HepG2 (cell line): ENCODE data around the gene TOB1. TPM values are rescaled to one million over a fixed set of nuclear protein-coding genes. Genes with fewer than 3 reads are reported as not detected.

Experiments
- BRCA1 ChIP-seq: sonication (generic); formaldehyde crosslinking; IDR thresholded peaks from 2 replicates; pipeline ENCODE4 v1.4.0; 2020; ENCODE audit warnings: missing genetic modification reagents
- HMGXB3 ChIP-seq: sonication (generic); formaldehyde crosslinking; IDR thresholded peaks from 2 replicates; pipeline ENCODE4 v1.4.0; 2020; ENCODE audit warnings: missing genetic modification reagents, borderline replicate concordance
- MIER2 ChIP-seq: IDR thresholded peaks from 2 replicates; pipeline ENCODE4 v1.6.1; 2016; ENCODE audit warnings: missing biosample characterization, missing genetic modification reagents
- SP4 ChIP-seq: sonication (generic); formaldehyde crosslinking; IDR thresholded peaks from 2 replicates; pipeline ENCODE4 v1.8.1; 2023; ENCODE audit warnings: mild to moderate bottlenecking, missing genetic modification reagents
- ZFP41 ChIP-seq: sonication (generic); formaldehyde crosslinking; IDR thresholded peaks from 2 replicates; pipeline ENCODE4 v1.4.0; 2020; ENCODE audit warnings: mild to moderate bottlenecking, missing genetic modification reagents, borderline replicate concordance
- ZNF335 ChIP-seq: sonication (generic); formaldehyde crosslinking; IDR thresholded peaks from 2 replicates; pipeline ENCODE4 v1.4.0; 2020; ENCODE audit warnings: missing genetic modification reagents
- ZNF576 ChIP-seq: sonication (generic); formaldehyde crosslinking; IDR thresholded peaks from 2 replicates; pipeline ENCODE4 v1.4.0; 2020; ENCODE audit warnings: mild to moderate bottlenecking, missing genetic modification reagents
- ZNF652 ChIP-seq: IDR thresholded peaks from 2 replicates; pipeline ENCODE4 v1.6.1; 2016; ENCODE audit warnings: low read depth, borderline replicate concordance
- polyA plus RNA-seq, 8 experiments: library from polyadenylated mRNA; depleted of rRNA in 3 of 8; stranded (reverse) in 7 of 8; unstranded in 1 of 8; fragments of >200 nt; fragmentation: Illumina TruSeq in 4 of 8; extraction: Trizol in 4 of 8; gene quantifications; 2 replicates each; pipeline versions ENCODE4 v1.2.1 to v1.2.3, GENCODE V29; 2011 to 2016; ENCODE audit warnings: low read depth in 4 of 8, missing spikeins in 1 of 8, mixed read lengths in 1 of 8; ENCODE audit not compliant: insufficient read depth in 1 of 8
- total RNA-seq, 5 experiments: library from RNA; depleted of rRNA; stranded (reverse); fragments of >200 nt; fragmentation: Illumina TruSeq; extraction: Trizol; gene quantifications; 2 replicates each; pipeline ENCODE4 v1.2.3, GENCODE V29; 2016; ENCODE audit warnings: low read depth in 1 of 5
- TF ChIP-seq, protein P1 (sequence below): IDR thresholded peaks from 2 replicates; pipeline ENCODE4 v1.6.1; 2012; ENCODE audit warnings: inconsistent platforms
- TF ChIP-seq, protein P2 (sequence below): sonication (generic); formaldehyde crosslinking; IDR thresholded peaks from 2 replicates; pipeline ENCODE4 v1.9.0; 2022; ENCODE audit warnings: missing genetic modification reagents, mild to moderate bottlenecking, borderline replicate concordance
- TF ChIP-seq, protein P3 (sequence below): sonication (generic); formaldehyde crosslinking; IDR thresholded peaks from 2 replicates; pipeline ENCODE4 v1.4.0; 2020; ENCODE audit warnings: missing genetic modification reagents
- TF ChIP-seq, protein P4 (sequence below): sonication (generic); formaldehyde crosslinking; conservative IDR thresholded peaks from 2 replicates; pipeline ENCODE4 v1.4.0; 2020; ENCODE audit warnings: missing genetic modification reagents

TOB1 gene
- total and polyA plus RNA-seq, 2 of the 13 experiments (the other 11 are each of a cell fraction or from before 2014, with no cell fraction given), result 21.9 to 57.7 TPM

DNA sequence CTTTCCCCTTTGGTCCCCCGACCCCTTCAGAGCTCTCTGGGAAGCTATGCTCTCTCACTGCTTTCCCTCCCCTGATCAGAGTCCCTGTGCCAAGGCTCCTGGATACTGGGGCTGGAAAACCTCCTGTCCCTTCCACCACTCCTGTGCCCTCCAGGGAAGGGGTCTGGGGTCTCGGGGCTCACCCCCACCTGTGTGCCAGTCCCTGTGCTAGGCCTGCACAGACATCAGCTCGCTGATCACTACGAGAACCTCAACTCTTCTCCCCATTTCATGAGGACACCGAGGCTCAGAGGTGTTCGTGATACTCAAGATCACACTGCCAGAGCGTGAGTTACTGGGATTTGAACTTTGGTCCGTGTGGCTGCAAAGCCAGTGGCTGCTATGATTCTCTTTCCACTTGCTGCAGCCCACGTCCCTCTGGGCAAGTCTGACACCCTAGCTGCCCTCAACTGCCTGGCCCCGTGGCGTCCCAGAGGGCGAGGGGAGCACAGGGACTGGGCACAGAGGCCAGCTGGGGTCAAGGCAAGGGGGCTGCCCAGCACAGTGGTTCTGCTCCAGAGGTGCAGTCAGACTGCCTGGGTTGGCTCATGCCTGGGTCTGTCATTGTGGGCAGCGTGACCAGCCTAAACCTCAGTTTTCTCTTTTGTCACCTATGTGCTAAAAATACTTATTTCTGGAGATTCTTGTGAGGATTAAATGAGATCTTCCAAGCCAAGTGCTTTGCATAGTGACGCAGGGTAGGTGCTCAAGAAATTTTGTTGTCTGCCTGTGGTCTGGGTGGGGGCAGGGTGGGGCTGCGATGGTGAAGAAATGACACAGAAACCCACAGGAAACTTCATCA, 43.8 kb upstream of the TOB1 start (continued):
- TF ChIP-seq HMGXB3, result 0 out of 2 replicates have a peak, but pooled peaks have one; percentile 45
- TF ChIP-seq ZNF652 (CRISPR knock-in tag), result no peak
- TF ChIP-seq ZNF335 (CRISPR knock-in tag), result no peak
- TF ChIP-seq MIER2 (CRISPR knock-in tag), result peak; percentile 56; the same call in 1 of the 2 replicates
- 0 out of 2 replicates have a peak, but pooled peaks have one; percentile 33 for TF ChIP-seq ZFP41 (CRISPR knock-in tag)
- TF ChIP-seq, protein P1, sequence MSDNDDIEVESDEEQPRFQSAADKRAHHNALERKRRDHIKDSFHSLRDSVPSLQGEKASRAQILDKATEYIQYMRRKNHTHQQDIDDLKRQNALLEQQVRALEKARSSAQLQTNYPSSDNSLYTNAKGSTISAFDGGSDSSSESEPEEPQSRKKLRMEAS, result 0 out of 2 replicates have a peak, but pooled peaks have one; percentile 63
- TF ChIP-seq SP4 (CRISPR knock-in tag), result peak; percentile 12
- TF ChIP-seq, protein P2, sequence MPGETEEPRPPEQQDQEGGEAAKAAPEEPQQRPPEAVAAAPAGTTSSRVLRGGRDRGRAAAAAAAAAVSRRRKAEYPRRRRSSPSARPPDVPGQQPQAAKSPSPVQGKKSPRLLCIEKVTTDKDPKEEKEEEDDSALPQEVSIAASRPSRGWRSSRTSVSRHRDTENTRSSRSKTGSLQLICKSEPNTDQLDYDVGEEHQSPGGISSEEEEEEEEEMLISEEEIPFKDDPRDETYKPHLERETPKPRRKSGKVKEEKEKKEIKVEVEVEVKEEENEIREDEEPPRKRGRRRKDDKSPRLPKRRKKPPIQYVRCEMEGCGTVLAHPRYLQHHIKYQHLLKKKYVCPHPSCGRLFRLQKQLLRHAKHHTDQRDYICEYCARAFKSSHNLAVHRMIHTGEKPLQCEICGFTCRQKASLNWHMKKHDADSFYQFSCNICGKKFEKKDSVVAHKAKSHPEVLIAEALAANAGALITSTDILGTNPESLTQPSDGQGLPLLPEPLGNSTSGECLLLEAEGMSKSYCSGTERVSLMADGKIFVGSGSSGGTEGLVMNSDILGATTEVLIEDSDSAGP, result peak; percentile 42; the same call in 1 of the 2 replicates
- TF ChIP-seq BRCA1 (CRISPR knock-in tag), result peak; percentile 84; the same call in 1 of the 2 replicates
- TF ChIP-seq, protein P3, sequence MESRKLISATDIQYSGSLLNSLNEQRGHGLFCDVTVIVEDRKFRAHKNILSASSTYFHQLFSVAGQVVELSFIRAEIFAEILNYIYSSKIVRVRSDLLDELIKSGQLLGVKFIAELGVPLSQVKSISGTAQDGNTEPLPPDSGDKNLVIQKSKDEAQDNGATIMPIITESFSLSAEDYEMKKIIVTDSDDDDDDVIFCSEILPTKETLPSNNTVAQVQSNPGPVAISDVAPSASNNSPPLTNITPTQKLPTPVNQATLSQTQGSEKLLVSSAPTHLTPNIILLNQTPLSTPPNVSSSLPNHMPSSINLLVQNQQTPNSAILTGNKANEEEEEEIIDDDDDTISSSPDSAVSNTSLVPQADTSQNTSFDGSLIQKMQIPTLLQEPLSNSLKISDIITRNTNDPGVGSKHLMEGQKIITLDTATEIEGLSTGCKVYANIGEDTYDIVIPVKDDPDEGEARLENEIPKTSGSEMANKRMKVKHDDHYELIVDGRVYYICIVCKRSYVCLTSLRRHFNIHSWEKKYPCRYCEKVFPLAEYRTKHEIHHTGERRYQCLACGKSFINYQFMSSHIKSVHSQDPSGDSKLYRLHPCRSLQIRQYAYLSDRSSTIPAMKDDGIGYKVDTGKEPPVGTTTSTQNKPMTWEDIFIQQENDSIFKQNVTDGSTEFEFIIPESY (CRISPR knock-in tag), result peak; percentile 52; the same call in 1 of the 2 replicates
- TF ChIP-seq, protein P4, sequence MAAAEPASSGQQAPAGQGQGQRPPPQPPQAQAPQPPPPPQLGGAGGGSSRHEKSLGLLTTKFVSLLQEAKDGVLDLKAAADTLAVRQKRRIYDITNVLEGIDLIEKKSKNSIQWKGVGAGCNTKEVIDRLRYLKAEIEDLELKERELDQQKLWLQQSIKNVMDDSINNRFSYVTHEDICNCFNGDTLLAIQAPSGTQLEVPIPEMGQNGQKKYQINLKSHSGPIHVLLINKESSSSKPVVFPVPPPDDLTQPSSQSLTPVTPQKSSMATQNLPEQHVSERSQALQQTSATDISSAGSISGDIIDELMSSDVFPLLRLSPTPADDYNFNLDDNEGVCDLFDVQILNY (CRISPR knock-in tag), result no peak
- TF ChIP-seq ZNF576 (CRISPR knock-in tag), result peak; percentile 80; the same call in 1 of the 2 replicates
